Measurements from ENCODE around the gene MAN1B1.

GRCh38 chr9:137073992-137074399, 12.8 kb upstream of the MAN1B1 start:
- TF ChIP-seq POLR2A (IDR thresholded peaks at IDR 0.05; ENCODE audit: low read depth, low read length), result no peak
- TF ChIP-seq CTCF (IDR thresholded peaks at IDR 0.05; ENCODE audit: extremely low read depth in 1 of 2, insufficient read depth in 1 of 2, low read depth in 1 of 2, low read length in 2 of 2), result no peak
- no peak for TF ChIP-seq MYC (IDR thresholded peaks at IDR 0.05; ENCODE audit: low read depth, low read length)
- TF ChIP-seq POLR2AphosphoS5 (IDR thresholded peaks at IDR 0.05; ENCODE audit: insufficient read depth, low read depth, low read length), result no peak

Measured in endothelial cell of umbilical vein (primary cell).